Endodermal cell (in vitro differentiated cells): ENCODE data around the gene ZNF768. TPM values are rescaled to one million over a fixed set of nuclear protein-coding genes. Genes with fewer than 3 reads are reported as not detected.

ENCODE experiments used
- DNase-seq: peaks from one replicate; pipeline ENCODE4 v3.0.0-alpha.2; 2017
- H3K27ac ChIP-seq: 2 replicates; pipeline ENCODE4 v1.5.1; 2013; ENCODE audit warnings: mild to moderate bottlenecking, low read depth, low read length, moderate library complexity
- H3K27me3 ChIP-seq: 2 replicates; pipeline ENCODE4 v1.6.1; 2013; ENCODE audit warnings: mild to moderate bottlenecking, low read length, moderate library complexity; ENCODE audit not compliant: insufficient read depth, control insufficient read depth, poor library complexity, severe bottlenecking
- H3K36me3 ChIP-seq: 2 replicates; pipeline ENCODE4 v1.7.0; 2013; ENCODE audit warnings: mild to moderate bottlenecking, low read length, moderate library complexity; ENCODE audit not compliant: control insufficient read depth, insufficient read depth
- H3K4me1 ChIP-seq: one replicate; pipeline ENCODE4 v1.7.0; 2013; ENCODE audit warnings: low read length; ENCODE audit not compliant: control insufficient read depth, insufficient read depth
- H3K4me3 ChIP-seq: 2 replicates; pipeline ENCODE4 v1.5.1; 2013; ENCODE audit warnings: mild to moderate bottlenecking, low read length, moderate library complexity
- H3K9ac ChIP-seq: 2 replicates; pipeline ENCODE4 v1.6.1; 2013; ENCODE audit warnings: mild to moderate bottlenecking, low read length, moderate library complexity; ENCODE audit not compliant: poor library complexity, severe bottlenecking; ENCODE audit errors: extremely low read depth
- H3K9me3 ChIP-seq: 2 replicates; pipeline ENCODE4 v1.6.1; 2013; ENCODE audit warnings: mild to moderate bottlenecking, low read length, moderate library complexity; ENCODE audit not compliant: control insufficient read depth
- H3K27ac Mint-ChIP-seq: 2 replicates; pipeline ENCODE4 v1.8.0; 2020; ENCODE audit warnings: mixed read lengths
- H3K27me3 Mint-ChIP-seq: 2 replicates; pipeline ENCODE4 v1.8.0; 2021; ENCODE audit warnings: mild to moderate bottlenecking, mixed read lengths; ENCODE audit not compliant: insufficient read depth
- H3K36me3 Mint-ChIP-seq: 2 replicates; pipeline ENCODE4 v1.8.0; 2020; ENCODE audit warnings: low read depth, mixed read lengths
- H3K4me1 Mint-ChIP-seq: 2 replicates; pipeline ENCODE4 v1.8.0; 2020; ENCODE audit warnings: mixed read lengths
- H3K4me3 Mint-ChIP-seq: 2 replicates; pipeline ENCODE4 v1.8.0; 2020; ENCODE audit warnings: mild to moderate bottlenecking, moderate library complexity, mixed read lengths
- H3K9me3 Mint-ChIP-seq: 2 replicates; pipeline ENCODE4 v1.8.0; 2020; ENCODE audit warnings: mild to moderate bottlenecking, mixed read lengths
- CTCF ChIP-seq: fragments of 200-600 bp; sonication (generic); conservative IDR thresholded peaks from 2 replicates; pipeline ENCODE4 v1.5.0; 2021; ENCODE audit warnings: antibody characterized with exemption, mild to moderate bottlenecking
- WGBS, 2 experiments: methylation state at CpG; one replicate each; pipeline versions ENCODE4 v1.1.5 to v1.1.7; 2013; ENCODE audit warnings: missing lambda C conversion rate in 2 of 2, mixed read lengths in 1 of 2; ENCODE audit not compliant: insufficient coverage in 1 of 2, insufficient read length in 1 of 2; 5-methylcytosine and 5-hydroxymethylcytosine counted together
- long read RNA-seq, 4 experiments: library from polyadenylated mRNA in 2 of 4; library from RNA in 1 of 4; library from capped mRNA in 1 of 4; stranded (forward) in 3 of 4; unstranded in 1 of 4; transcript quantifications; one replicate each; pipeline ENCODE4 v2.0.0, GENCODE V29; 2020 to 2021; ENCODE audit warnings: inconsistent platforms in 1 of 4
- polyA plus RNA-seq, 2 experiments: library from polyadenylated mRNA; stranded (reverse); fragments of 50-300 nt; gene quantifications; one replicate each; pipeline ENCODE4 v1.2.3, GENCODE V29; 2013
- total RNA-seq, 2 donors: library from RNA; stranded (reverse); fragmentation: NEBNext Ultra II Directional in 1 of 2; extraction: Animal tissue kit (Norgen Biotek cat#: 25700) in 1 of 2; gene quantifications; 2 replicates in 1 of 2; 3 replicates in 1 of 2; pipeline ENCODE4 v1.2.1, GENCODE V29; 2021

The ZNF768 gene
- total RNA-seq, result 10 to 100 TPM; 47.0 to 59.2 TPM
- 52.3 TPM for polyA plus RNA-seq (2013, experiment 1 of 2)
- 47.9 TPM for polyA plus RNA-seq (2013, experiment 2 of 2)
- long read RNA-seq, experiment 1, transcript ZNF768-201 (2 exons, 2,315 nt), result major isoform, 8 of 20 reads
- long read RNA-seq, experiment 1, partial matches to known transcripts, result 0 of 20 reads
- long read RNA-seq, experiment 1, other reads (novel, unspliced or antisense), result 12 of 20 reads
- long read RNA-seq, experiment 2, transcript ZNF768-201 (2 exons, 2,315 nt), result major isoform, 28 of 39 reads
- long read RNA-seq, experiment 2, partial matches to known transcripts, result 0 of 39 reads
- long read RNA-seq, experiment 2, other reads (novel, unspliced or antisense), result 11 of 39 reads
- long read RNA-seq, experiment 3, partial matches to known transcripts, result 0 of 8 reads
- long read RNA-seq, experiment 3, other reads (novel, unspliced or antisense), result 2 of 8 reads
- long read RNA-seq, experiment 4, result 0 reads

GRCh38 chr16:30526137-30526822 is at the start of gene ZNF768:
TSS of gene ZNF768 (minus strand) at chr16:30526566. CDS start at chr16:30526413, 153 bp downstream.
- WGBS, 2 experiments, result 0 to 3% methylated on average over 10 to 70 of the region's 73 CpGs
- H3K9ac ChIP-seq, result peak within 1 kb of the TSS; percentile 66
- H3K9me3 ChIP-seq, result no peaks in the 10 kb centered on the region
- H3K36me3 ChIP-seq, result peaks cover 10% of the 10 kb centered on the region
- Mint-ChIP-seq H3K36me3 (peaks cover 19% of the 10 kb centered on the region), H3K27ac (peak within 1 kb of the TSS; percentile 96), H3K4me3 (peak within 1 kb of the TSS; percentile 71), H3K9me3 (no peaks in the 10 kb centered on the region), H3K27me3 (no peaks in the 10 kb centered on the region), H3K4me1 (peaks cover 24% of the 10 kb centered on the region)
- no peaks in the 10 kb centered on the region for H3K4me1 ChIP-seq
- peak; percentile 87 for DNase-seq
- peak within 1 kb of the TSS; percentile 83 for H3K4me3 ChIP-seq
- no peaks in the 10 kb centered on the region for H3K27me3 ChIP-seq
- no peak for TF ChIP-seq CTCF
- H3K27ac ChIP-seq, result peak within 1 kb of the TSS; percentile 87

- H3K27ac ChIP-seq, result no peak overlapping the region
- H3K4me3 ChIP-seq, result no peak overlapping the region
- DNase-seq, result no peak
- WGBS, 2 experiments, result 88 to 100% methylated on average over 1 of the region's 1 CpG
- peaks cover 22% of the 10 kb centered on the region for H3K36me3 ChIP-seq
- H3K9ac ChIP-seq, result no peak overlapping the region
- H3K27me3 ChIP-seq, result no peaks in the 10 kb centered on the region
- H3K4me1 Mint-ChIP-seq, result peaks cover 12% of the 10 kb centered on the region
- H3K4me3 Mint-ChIP-seq, result no peak overlapping the region
- no peaks in the 10 kb centered on the region for H3K9me3 Mint-ChIP-seq
- H3K27ac Mint-ChIP-seq, result no peak overlapping the region
- peaks cover 4% of the 10 kb centered on the region for H3K4me1 ChIP-seq
- no peaks in the 10 kb centered on the region for H3K27me3 Mint-ChIP-seq
- no peaks in the 10 kb centered on the region for H3K9me3 ChIP-seq
- H3K36me3 Mint-ChIP-seq, result peaks cover 19% of the 10 kb centered on the region
- TF ChIP-seq CTCF, result no peak
Measured at GRCh38 chr16:30574678-30575077, 48.3 kb upstream of the ZNF768 start.

GRCh38 chr16:30571445-30572322 is 45.3 kb upstream of the ZNF768 start, which contains the start of gene ZNF688:
TSS of gene ZNF688 (minus strand) at chr16:30571714. CDS start at chr16:30571629, 85 bp downstream.
- H3K9ac ChIP-seq, result peak within 1 kb of the TSS; percentile 50
- H3K36me3 Mint-ChIP-seq, result peaks cover 5% of the 10 kb centered on the region
- 0% methylated on average over 35 to 67 of the region's 67 CpGs for WGBS, 2 experiments
- peaks cover under 1% of the 10 kb centered on the region for H3K36me3 ChIP-seq
- peak within 1 kb of the TSS; percentile 88 for H3K4me3 ChIP-seq
- H3K27ac ChIP-seq, result peak within 1 kb of the TSS; percentile 72
- H3K4me3 Mint-ChIP-seq, result peak within 1 kb of the TSS; percentile 76
- H3K27me3 Mint-ChIP-seq, result peaks cover 3% of the 10 kb centered on the region
- no peak for TF ChIP-seq CTCF
- H3K27me3 ChIP-seq, result no peaks in the 10 kb centered on the region
- H3K4me1 ChIP-seq, result peaks cover 6% of the 10 kb centered on the region
- peak; percentile 98 for DNase-seq
- peaks cover 12% of the 10 kb centered on the region for H3K4me1 Mint-ChIP-seq
- H3K9me3 ChIP-seq, result no peaks in the 10 kb centered on the region
- H3K27ac Mint-ChIP-seq, result peak within 1 kb of the TSS; percentile 92
- H3K9me3 Mint-ChIP-seq, result no peaks in the 10 kb centered on the region
